HUES64 (cell line): ENCODE measurements around the gene SRPK2.
"Not testable (repeated sequence)": the region's sequence is repeated elsewhere in the genome, so short reads cannot be mapped to it uniquely, and the experiment has no call there.

Source experiments
- H3K27ac ChIP-seq: 2 replicates; pipeline ENCODE4 v1.7.0; 2013; ENCODE audit warnings: low read depth, low read length, inconsistent platforms
- H3K27me3 ChIP-seq: 2 replicates; pipeline ENCODE4 v1.6.1; 2013; ENCODE audit warnings: mild to moderate bottlenecking, low read length; ENCODE audit not compliant: insufficient read depth
- H3K36me3 ChIP-seq: 2 replicates; pipeline ENCODE4 v1.6.1; 2013; ENCODE audit warnings: mild to moderate bottlenecking, low read length; ENCODE audit not compliant: insufficient read depth
- H3K4me1 ChIP-seq: 2 replicates; pipeline ENCODE4 v1.6.1; 2013; ENCODE audit warnings: mild to moderate bottlenecking, low read length, moderate library complexity; ENCODE audit not compliant: insufficient read depth
- H3K4me3 ChIP-seq: 2 replicates; pipeline ENCODE4 v1.5.1; 2013; ENCODE audit warnings: mild to moderate bottlenecking, low read length, moderate library complexity
- H3K9ac ChIP-seq: 2 replicates; pipeline ENCODE4 v1.6.1; 2013; ENCODE audit warnings: mild to moderate bottlenecking, low read depth, low read length
- H3K9me3 ChIP-seq: 2 replicates; pipeline ENCODE4 v1.6.1; 2013; ENCODE audit warnings: low read depth, low read length; ENCODE audit not compliant: insufficient read depth
- WGBS: fragments of 150-250, 120-280 bp; methylation state at CpG from one replicate; pipeline ENCODE4 v1.1.7; 2013; ENCODE audit warnings: missing lambda C conversion rate; 5-methylcytosine and 5-hydroxymethylcytosine counted together

The SRPK2 gene

GRCh38 chr7:105336009-105336408 is 52.7 kb downstream of the SRPK2 start:
- no peaks in the 10 kb centered on the region for H3K9me3 ChIP-seq
- H3K27ac ChIP-seq = no peak overlapping the region
- H3K27me3 ChIP-seq = no peaks in the 10 kb centered on the region
- H3K4me1 ChIP-seq = 0 out of 2 replicates have a peak, but pooled peaks cover 9% of the 10 kb centered on the region
- H3K9ac ChIP-seq = no peak overlapping the region
- no CpG with 5 or more reads among the region's 1 CpG for WGBS
- H3K4me3 ChIP-seq = no peak overlapping the region
- H3K36me3 ChIP-seq = peaks cover 2% of the 10 kb centered on the region; the same call in 1 of the 2 replicates

DNA sequence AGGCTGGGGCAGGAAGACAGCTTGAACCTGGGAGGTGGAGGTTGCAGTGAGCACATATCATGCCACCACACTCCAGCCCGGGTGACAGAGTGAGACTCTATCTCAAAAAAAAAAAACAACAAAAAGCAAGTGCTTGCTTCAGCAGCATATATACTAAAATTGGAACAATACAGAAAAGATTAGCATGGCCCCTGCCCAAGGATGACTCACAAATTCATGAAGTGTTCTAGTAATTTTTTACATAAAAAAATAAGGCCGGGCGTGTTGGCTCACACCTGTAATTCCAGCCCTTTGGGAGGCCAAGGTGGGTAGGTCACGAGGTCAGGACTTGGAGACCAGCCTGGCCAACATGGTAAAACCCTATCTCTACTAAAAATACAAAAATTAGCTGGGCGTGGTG is 56.1 kb downstream of the SRPK2 start:
- 96% methylated on average over 5 of the region's 5 CpGs for WGBS
- not testable (repeated sequence) for H3K9me3 ChIP-seq, H3K9ac ChIP-seq, H3K4me1 ChIP-seq, H3K4me3 ChIP-seq, H3K36me3 ChIP-seq, H3K27ac ChIP-seq, H3K27me3 ChIP-seq

DNA sequence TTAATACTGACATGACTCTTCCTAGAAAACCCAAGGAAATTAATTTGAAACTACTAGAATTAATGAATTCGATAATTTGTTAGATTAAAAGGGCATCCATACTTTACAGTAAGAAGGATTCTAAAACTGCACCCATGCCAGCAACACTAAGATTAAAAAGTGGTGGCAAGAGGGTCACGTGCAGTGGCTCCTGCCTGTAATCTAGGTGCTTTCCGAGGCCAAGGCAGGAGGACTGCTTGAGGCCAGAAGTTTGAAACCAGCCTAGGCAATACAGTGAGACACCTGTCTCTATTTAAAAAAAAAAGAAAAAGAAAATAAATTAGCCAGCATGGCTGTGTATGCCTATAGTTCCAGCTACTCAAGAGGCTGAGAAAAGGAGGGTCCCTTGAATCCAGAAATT is 58.2 kb downstream of the SRPK2 start:
- H3K36me3 ChIP-seq = peaks cover 2% of the 10 kb centered on the region; the same call in 1 of the 2 replicates
- H3K9me3 ChIP-seq = no peaks in the 10 kb centered on the region
- H3K4me3 ChIP-seq = no peak overlapping the region
- 0 out of 2 replicates have a peak, but pooled peaks cover 9% of the 10 kb centered on the region for H3K4me1 ChIP-seq
- no peaks in the 10 kb centered on the region for H3K27me3 ChIP-seq
- no peak overlapping the region for H3K9ac ChIP-seq
- no peak overlapping the region for H3K27ac ChIP-seq
- WGBS = 97% methylated on average over 3 of the region's 3 CpGs

- H3K4me3 ChIP-seq = no peak overlapping the region
- no peak overlapping the region for H3K9ac ChIP-seq
- no peaks in the 10 kb centered on the region for H3K36me3 ChIP-seq
- H3K27me3 ChIP-seq = no peaks in the 10 kb centered on the region
- no peak overlapping the region for H3K27ac ChIP-seq
- 0 out of 2 replicates have a peak, but pooled peaks cover 5% of the 10 kb centered on the region for H3K4me1 ChIP-seq
- H3K9me3 ChIP-seq = no peaks in the 10 kb centered on the region
- WGBS = 93% methylated on average over 1 of the region's 1 CpG
Observed at GRCh38 chr7:105327201-105327600, 61.5 kb downstream of the SRPK2 start.

- Histone ChIP-seq H3K9ac (no peak overlapping the region), H3K36me3 (no peaks in the 10 kb centered on the region), H3K4me3 (no peak overlapping the region), H3K27ac (no peak overlapping the region), H3K27me3 (no peaks in the 10 kb centered on the region), H3K9me3 (no peaks in the 10 kb centered on the region), H3K4me1 (no peaks in the 10 kb centered on the region)
- WGBS = 96% methylated on average over 5 of the region's 5 CpGs
Observed at GRCh38 chr7:105325216-105325904, 63.4 kb downstream of the SRPK2 start.

- H3K27me3 ChIP-seq, H3K36me3 ChIP-seq, H3K4me3 ChIP-seq, H3K27ac ChIP-seq, H3K4me1 ChIP-seq, H3K9ac ChIP-seq, H3K9me3 ChIP-seq: not testable (repeated sequence)
- WGBS = 95% methylated on average over 8 of the region's 8 CpGs
Observed at GRCh38 chr7:105324606-105325005, 64.1 kb downstream of the SRPK2 start.

GRCh38 chr7:105323366-105323765 is 65.4 kb downstream of the SRPK2 start:
- Histone ChIP-seq H3K4me3 (no peak overlapping the region), H3K36me3 (no peaks in the 10 kb centered on the region), H3K27ac (no peak overlapping the region), H3K27me3 (no peaks in the 10 kb centered on the region), H3K9me3 (no peaks in the 10 kb centered on the region), H3K4me1 (no peaks in the 10 kb centered on the region), H3K9ac (no peak overlapping the region)
- WGBS = 89% methylated on average over 1 of the region's 1 CpG

DNA sequence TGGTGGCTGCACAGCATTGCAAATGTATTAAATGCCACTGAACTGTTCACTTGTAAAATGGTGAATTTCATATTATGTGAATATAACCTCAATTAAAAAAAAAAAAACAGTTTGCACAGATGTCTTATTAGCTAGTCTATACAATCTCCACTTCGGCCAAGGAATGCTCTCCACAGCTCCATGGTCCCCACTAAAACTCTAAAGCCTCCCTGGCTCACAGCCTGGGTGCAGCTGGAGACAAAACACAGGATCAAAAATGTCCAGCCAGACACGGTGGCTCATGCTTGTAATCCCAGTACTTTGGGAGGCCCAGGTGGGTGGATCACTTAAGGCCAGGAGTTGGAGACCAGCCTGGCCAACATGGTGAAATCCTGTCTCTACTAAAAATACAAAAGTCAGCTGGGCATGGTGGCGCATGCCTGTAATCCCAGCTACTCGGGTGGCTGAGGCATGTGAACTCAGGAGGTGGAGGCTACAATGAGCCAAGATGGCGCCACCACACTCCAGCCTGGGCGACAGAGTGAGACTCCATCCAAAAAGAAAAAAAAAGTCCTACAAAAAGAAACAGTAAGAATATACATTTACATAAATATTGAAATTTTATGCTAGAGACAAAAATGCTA is 66.0 kb downstream of the SRPK2 start:
- Histone ChIP-seq H3K27ac (no peak overlapping the region), H3K9me3 (no peaks in the 10 kb centered on the region), H3K36me3 (no peaks in the 10 kb centered on the region), H3K4me3 (no peak overlapping the region), H3K4me1 (no peaks in the 10 kb centered on the region), H3K9ac (no peak overlapping the region), H3K27me3 (no peaks in the 10 kb centered on the region)
- WGBS = 95% methylated on average over 6 of the region's 6 CpGs

GRCh38 chr7:105321754-105322455 is 66.8 kb downstream of the SRPK2 start:
- H3K9me3 ChIP-seq = no peaks in the 10 kb centered on the region
- no peaks in the 10 kb centered on the region for H3K36me3 ChIP-seq
- H3K4me1 ChIP-seq = no peaks in the 10 kb centered on the region; the same call in 1 of the 2 replicates
- 97% methylated on average over 10 of the region's 10 CpGs for WGBS
- H3K9ac ChIP-seq = no peak overlapping the region
- H3K27ac ChIP-seq = no peak overlapping the region
- no peaks in the 10 kb centered on the region for H3K27me3 ChIP-seq
- H3K4me3 ChIP-seq = no peak overlapping the region

- WGBS = 93% methylated on average over 2 of the region's 2 CpGs
- Histone ChIP-seq H3K27me3 (no peaks in the 10 kb centered on the region), H3K4me1 (no peaks in the 10 kb centered on the region; the same call in 1 of the 2 replicates), H3K27ac (no peak overlapping the region), H3K36me3 (no peaks in the 10 kb centered on the region), H3K9ac (no peak overlapping the region), H3K9me3 (no peaks in the 10 kb centered on the region), H3K4me3 (no peak overlapping the region)
Observed at GRCh38 chr7:105320896-105321295, 67.8 kb downstream of the SRPK2 start.

GRCh38 chr7:105319578-105319977 is 69.1 kb downstream of the SRPK2 start:
- Histone ChIP-seq H3K4me3 (no peak overlapping the region), H3K4me1 (no peaks in the 10 kb centered on the region; the same call in 1 of the 2 replicates), H3K36me3 (no peaks in the 10 kb centered on the region), H3K27ac (no peak overlapping the region), H3K27me3 (no peaks in the 10 kb centered on the region), H3K9ac (no peak overlapping the region), H3K9me3 (no peaks in the 10 kb centered on the region)
- 94% methylated on average over 10 of the region's 10 CpGs for WGBS
